HepG2 (cell line): ENCODE data around the gene RNU5B-1. TPM values are rescaled to one million over a fixed set of nuclear protein-coding genes. Genes with fewer than 3 reads are reported as not detected.

Source experiments
- ATAC-seq: fragments of 200-7000 bp; cut with Tn5 transposase; 3 replicates; pipeline ENCODE4 v1.9.1; 2020; ENCODE audit warnings: mild to moderate bottlenecking, moderate library complexity
- BruUV-seq: library from RNA; stranded (reverse); fragments of 400-500 nt; replicated peaks from 2 replicates; lab custom pipeline; 2021; lab: Mats Ljungman, UMichigan
- CTCF ChIA-PET: fragments of 300-600 bp; formaldehyde crosslinking; extraction: SDS; loops from one replicate; lab custom pipeline; 2021; ENCODE audit warnings: low total read pairs, inconsistent platforms, low intra/inter-chr PET ratio; lab: Yijun Ruan, JAX
- POLR2A ChIA-PET: fragments of 350-600 bp; sonication (Branson Sonifier 250); formaldehyde crosslinking; loops from one replicate; lab custom pipeline; 2020; ENCODE audit warnings: antibody characterized with exemption, inconsistent platforms; lab: Yijun Ruan, JAX
- DNase-seq: peaks from one replicate; pipeline ENCODE4 v3.0.0-alpha.2; 2015; ENCODE audit warnings: low spot score
- FAIRE-seq: peaks from 3 replicates; lab custom pipeline; 2011; peaks lifted over from hg19 to GRCh38; lab: Jason Lieb, UNC
- H2AFZ ChIP-seq: one replicate; pipeline ENCODE4 v1.6.1; 2011; ENCODE audit warnings: low read length, inconsistent platforms
- H3K27ac ChIP-seq: fragments of 300-600 bp; 3 replicates; pipeline ENCODE4 v1.8.0; 2011; ENCODE audit warnings: mixed run types, mild to moderate bottlenecking, mixed read lengths, low read length, inconsistent platforms; ENCODE audit not compliant: insufficient read depth; ENCODE audit errors: extremely low read length
- H3K27me3 ChIP-seq, 2 experiments: fragments of 200-600 bp in 1 of 2; 2 replicates in 1 of 2; 3 replicates in 1 of 2; pipeline versions ENCODE4 v1.6.0 to v1.8.0; 2011; ENCODE audit warnings: low read length in 2 of 2, mild to moderate bottlenecking in 2 of 2, moderate library complexity in 2 of 2, inconsistent platforms in 1 of 2; ENCODE audit not compliant: insufficient read depth in 2 of 2, control insufficient read depth in 1 of 2
- H3K36me3 ChIP-seq, 2 experiments: fragments of 200-600 bp in 1 of 2; replicated peaks in 1 of 2; 2 replicates in 1 of 2; 3 replicates in 1 of 2; pipeline versions ENCODE4 v1.5.1 to v1.8.0; 2011; ENCODE audit warnings: low read length in 2 of 2, inconsistent platforms in 1 of 2; ENCODE audit not compliant: insufficient read depth in 2 of 2, control insufficient read depth in 1 of 2
- H3K4me1 ChIP-seq: 2 replicates; pipeline ENCODE4 v1.5.1; 2012; ENCODE audit warnings: low read length, inconsistent platforms; ENCODE audit not compliant: insufficient read depth
- H3K4me2 ChIP-seq: 2 replicates; pipeline ENCODE4 v1.6.0; 2011; ENCODE audit warnings: low read depth, low read length, inconsistent platforms
- H3K4me3 ChIP-seq, 3 experiments: fragments of 200-600 bp in 1 of 3; sonication (generic), shearing (Covaris generic) in 1 of 3; replicated peaks in 1 of 3; 2 replicates each; pipeline ENCODE4 v1.5.1; 2011 to 2016; ENCODE audit warnings: low read length in 3 of 3, inconsistent platforms in 2 of 3, low read depth in 2 of 3, mild to moderate bottlenecking in 2 of 3, control low read depth in 1 of 3, mixed read lengths in 1 of 3; ENCODE audit not compliant: insufficient read depth in 1 of 3
- H3K79me2 ChIP-seq: one replicate; pipeline ENCODE4 v1.6.1; 2011; ENCODE audit warnings: low read length, inconsistent platforms; ENCODE audit not compliant: insufficient read depth
- H3K9ac ChIP-seq: 2 replicates; pipeline ENCODE4 v1.6.0; 2011; ENCODE audit warnings: mild to moderate bottlenecking, low read depth, low read length, inconsistent platforms; ENCODE audit not compliant: insufficient read depth
- H3K9me3 ChIP-seq: 2 replicates; pipeline ENCODE4 v1.5.1; 2012; ENCODE audit warnings: mild to moderate bottlenecking, low read length
- H4K20me1 ChIP-seq: 2 replicates; pipeline ENCODE4 v1.6.0; 2011; ENCODE audit warnings: inconsistent platforms, mild to moderate bottlenecking, low read length, moderate library complexity; ENCODE audit not compliant: insufficient read depth
- AKNA ChIP-seq: sonication (generic); formaldehyde crosslinking; IDR thresholded peaks from 2 replicates; pipeline ENCODE4 v1.4.0; 2020; ENCODE audit warnings: missing genetic modification reagents, borderline replicate concordance
- BORCS8-MEF2B ChIP-seq: sonication (generic); formaldehyde crosslinking; IDR thresholded peaks from 2 replicates; pipeline ENCODE4 v1.8.0; 2022; ENCODE audit warnings: mild to moderate bottlenecking, missing genetic modification reagents
- CHCHD3 ChIP-seq: sonication (generic); formaldehyde crosslinking; IDR thresholded peaks from 2 replicates; pipeline ENCODE4 v1.8.0; 2022; ENCODE audit warnings: mild to moderate bottlenecking, missing genetic modification reagents, moderate library complexity
- HMG20B ChIP-seq: conservative IDR thresholded peaks from 2 replicates; pipeline ENCODE4 v1.6.1; 2016; ENCODE audit warnings: missing genetic modification reagents, missing compliant biosample characterization
- LCORL ChIP-seq, 2 experiments: fragments of 450-650 bp in 1 of 2; sonication (generic) in 1 of 2; formaldehyde crosslinking in 1 of 2; IDR thresholded peaks; 2 replicates each; pipeline versions ENCODE4 v1.5.0 to v1.6.1; 2017 to 2020; ENCODE audit warnings: antibody characterized with exemption in 1 of 2, missing genetic modification reagents in 1 of 2
- NCOA5 ChIP-seq: sonication (generic); formaldehyde crosslinking; IDR thresholded peaks from 2 replicates; pipeline ENCODE4 v1.4.0; 2020; ENCODE audit warnings: missing genetic modification reagents
- PAF1 ChIP-seq: IDR thresholded peaks from 2 replicates; pipeline ENCODE4 v1.6.1; 2016; ENCODE audit warnings: missing genetic modification reagents, missing compliant biosample characterization
- PREB ChIP-seq: sonication (generic); formaldehyde crosslinking; IDR thresholded peaks from 2 replicates; pipeline ENCODE4 v1.4.0; 2020; ENCODE audit warnings: missing genetic modification reagents
- TEF ChIP-seq: sonication (generic); formaldehyde crosslinking; IDR thresholded peaks from 2 replicates; pipeline ENCODE4 v1.5.0; 2020; ENCODE audit warnings: missing genetic modification reagents
- ZNF296 ChIP-seq: sonication (generic); formaldehyde crosslinking; conservative IDR thresholded peaks from 2 replicates; pipeline ENCODE4 v1.5.0; 2020; ENCODE audit warnings: mild to moderate bottlenecking, missing genetic modification reagents
- ZNF562 ChIP-seq: sonication (generic); formaldehyde crosslinking; IDR thresholded peaks from 2 replicates; pipeline ENCODE4 v1.8.0; 2022; ENCODE audit warnings: missing genetic modification reagents, borderline replicate concordance
- WGBS: methylation state at CpG from one replicate; pipeline ENCODE4 v1.1.6; 2017; ENCODE audit warnings: low lambda C conversion rate; 5-methylcytosine and 5-hydroxymethylcytosine counted together
- in situ Hi-C: cut with HindIII; loops from 2 replicates; pipeline ENCODE4 v1.10.0; 2017; ENCODE audit warnings: low pct_unique_long_range_greater_than_20kb; ENCODE audit not compliant: extremely low pct_ligation_motif_present
- intact Hi-C: fragments of 100-400 bp; cut with micrococcal nuclease; formaldehyde crosslinking; loops from one replicate; pipeline ENCODE4 v1.10.0; 2022; ENCODE audit not compliant: unreplicated experiment
- polyA plus RNA-seq, 8 experiments: library from polyadenylated mRNA; depleted of rRNA in 3 of 8; stranded (reverse) in 7 of 8; unstranded in 1 of 8; fragments of >200 nt; fragmentation: Illumina TruSeq in 4 of 8; extraction: Trizol in 4 of 8; gene quantifications; 2 replicates each; pipeline versions ENCODE4 v1.2.1 to v1.2.3, GENCODE V29; 2011 to 2016; ENCODE audit warnings: low read depth in 4 of 8, missing spikeins in 1 of 8, mixed read lengths in 1 of 8; ENCODE audit not compliant: insufficient read depth in 1 of 8
- total RNA-seq, 5 experiments: library from RNA; depleted of rRNA; stranded (reverse); fragments of >200 nt; fragmentation: Illumina TruSeq; extraction: Trizol; gene quantifications; 2 replicates each; pipeline ENCODE4 v1.2.3, GENCODE V29; 2016; ENCODE audit warnings: low read depth in 1 of 5

The RNU5B-1 gene
- total and polyA plus RNA-seq, 2 of the 13 experiments (the other 11 are each of a cell fraction or from before 2014, with no cell fraction given), result 1,646 TPM; not detected in 1

- CTCF ChIA-PET, result no interaction called here
- 59% methylated on average over 1 of the region's 1 CpG for WGBS
- in situ Hi-C loops (no loop called here), intact Hi-C loops (no loop called here)
- Histone ChIP-seq H2AFZ (no peak overlapping the region), H3K27me3 (no peaks in the 10 kb centered on the region), H3K4me3 (no peak overlapping the region), H3K9me3 (no peaks in the 10 kb centered on the region), H3K4me2 (no peak overlapping the region), H3K4me1 (peaks cover 33% of the 10 kb centered on the region), H3K9ac (no peak overlapping the region), H3K36me3 (peaks cover 0 to 6% of the 10 kb centered on the region in 2 experiments; a peak in 2 of 5 replicates), H3K27ac (no peak overlapping the region), H4K20me1 (no peaks in the 10 kb centered on the region), H3K79me2 (peaks cover 2% of the 10 kb centered on the region)
- ATAC-seq (no peak), DNase-seq (no peak), FAIRE-seq (no peak)
- POLR2A ChIA-PET, result no interaction called here
- no TSS peak for BruUV-seq
- TF ChIP-seq LCORL (IDR thresholded peaks at IDR 0.05) (no peak), LCORL (CRISPR knock-in tag; IDR thresholded peaks at IDR 0.05) (no peak), ZNF296 (CRISPR knock-in tag) (no peak), CHCHD3 (no peak), BORCS8-MEF2B (CRISPR knock-in tag) (no peak), ZNF562 (CRISPR knock-in tag) (no peak), NCOA5 (CRISPR knock-in tag) (no peak), TEF (CRISPR knock-in tag) (no peak), PAF1 (CRISPR knock-in tag) (no peak), HMG20B (no peak), PREB (CRISPR knock-in tag) (no peak), AKNA (CRISPR knock-in tag) (no peak)
These were observed 27.5 kb upstream of the RNU5B-1 start for GRCh38 chr15:65277015-65277414.
